Immature natural killer cell (primary cell): ENCODE measurements around the gene PPP2R5C. TPM values are rescaled to one million over a fixed set of nuclear protein-coding genes. Genes with fewer than 3 reads are reported as not detected.

Source experiments
- DNase-seq, 3 donors: peaks; one replicate each; pipeline ENCODE4 v3.0.0; 2022; ENCODE audit warnings: mixed read lengths in 1 of 3
- H3K27ac Mint-ChIP-seq, 6 donors: one replicate each; pipeline ENCODE4 v1.8.0; 2020; ENCODE audit warnings: mixed read lengths in 6 of 6, mild to moderate bottlenecking in 5 of 6, inconsistent platforms in 4 of 6, moderate library complexity in 3 of 6
- H3K27me3 Mint-ChIP-seq, 3 donors: one replicate each; pipeline ENCODE4 v1.8.0; 2020 to 2021; ENCODE audit warnings: low read depth in 3 of 3, mild to moderate bottlenecking in 3 of 3, mixed read lengths in 3 of 3, moderate library complexity in 3 of 3, inconsistent platforms in 1 of 3
- H3K36me3 Mint-ChIP-seq, 3 donors: one replicate each; pipeline ENCODE4 v1.8.0; 2020; ENCODE audit warnings: mixed read lengths in 3 of 3, inconsistent platforms in 2 of 3, mild to moderate bottlenecking in 2 of 3
- H3K4me1 Mint-ChIP-seq, 2 donors: one replicate each; pipeline ENCODE4 v1.8.0; 2020; ENCODE audit warnings: inconsistent platforms in 2 of 2, mild to moderate bottlenecking in 2 of 2, mixed read lengths in 2 of 2, moderate library complexity in 1 of 2
- H3K4me3 Mint-ChIP-seq, 5 donors: one replicate each; pipeline ENCODE4 v1.8.0; 2020; ENCODE audit warnings: mild to moderate bottlenecking in 5 of 5, mixed read lengths in 5 of 5, inconsistent platforms in 3 of 5, moderate library complexity in 3 of 5
- H3K9me3 Mint-ChIP-seq, 6 donors: one replicate each; pipeline ENCODE4 v1.8.0; 2020; ENCODE audit warnings: mild to moderate bottlenecking in 6 of 6, mixed read lengths in 6 of 6, inconsistent platforms in 4 of 6, moderate library complexity in 3 of 6
- polyA plus RNA-seq, 3 donors: library from polyadenylated mRNA; unstranded; fragments of 300-500 nt; fragmentation: Illumina TruSeq; gene quantifications; one replicate each; pipeline ENCODE4 v1.2.3, GENCODE V29; 2021

Gene PPP2R5C
- polyA plus RNA-seq, 3 donors from 2014 or later, result 214 to 250 (median 236) TPM

DNA sequence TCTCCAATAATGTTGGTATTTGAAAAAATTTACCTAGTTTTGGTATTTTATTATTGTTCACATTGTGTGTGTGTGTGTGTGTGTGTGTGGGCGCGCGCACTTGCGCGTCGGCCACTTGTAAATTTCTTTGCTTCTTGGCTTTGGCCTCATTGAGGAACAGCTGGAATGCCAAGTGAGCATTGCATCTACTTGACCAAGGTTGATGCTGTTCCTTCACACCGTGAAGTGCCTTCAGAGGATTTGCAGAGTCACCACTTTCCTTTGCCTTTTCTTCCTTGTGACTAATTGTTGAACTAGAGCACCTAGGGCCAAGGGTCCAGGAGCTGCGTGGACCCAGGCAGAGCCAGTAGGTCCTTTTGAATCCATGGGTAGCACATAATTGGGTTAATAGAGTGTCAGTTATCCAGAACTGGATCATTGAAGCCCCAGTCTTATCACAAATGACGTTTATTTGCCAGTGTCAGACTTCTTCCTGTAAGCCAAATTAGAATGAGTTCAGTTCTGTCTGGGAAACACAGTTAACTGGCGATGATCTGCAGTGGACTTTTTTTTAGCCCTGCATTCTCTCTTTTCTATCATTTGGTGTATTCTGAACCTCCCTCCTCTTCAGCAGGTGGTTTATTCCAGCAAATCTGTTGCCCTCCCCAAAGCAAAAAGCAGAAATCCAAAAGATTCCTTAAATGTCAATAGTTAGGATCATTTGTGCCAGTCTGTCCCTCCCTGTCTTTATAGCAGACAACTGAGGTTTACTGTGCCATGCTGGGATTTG lies 2.6 kb downstream of the PPP2R5C start:
- H3K27me3 Mint-ChIP-seq, result peaks cover 9 to 25% (median 25%) of the 10 kb centered on the region in 3 donors
- peak overlapping the region; percentile 81 to 99 (median 97) for H3K4me3 Mint-ChIP-seq
- H3K27ac Mint-ChIP-seq, result peak overlapping the region; percentile 65 to 98 (median 86)
- peaks cover 63 to 78% of the 10 kb centered on the region in 2 donors for H3K4me1 Mint-ChIP-seq
- H3K9me3 Mint-ChIP-seq, result no peaks in the 10 kb centered on the region
- no peak for DNase-seq
- H3K36me3 Mint-ChIP-seq, result peaks cover 23 to 42% (median 39%) of the 10 kb centered on the region in 3 donors

- H3K4me1 Mint-ChIP-seq, result peaks cover 64 to 88% of the 10 kb centered on the region in 2 donors
- peaks cover 0 to 12% (median 9%) of the 10 kb centered on the region in 3 donors for H3K27me3 Mint-ChIP-seq
- H3K27ac Mint-ChIP-seq, result peak overlapping the region; percentile 25 to 78 (median 67)
- H3K9me3 Mint-ChIP-seq, result no peaks in the 10 kb centered on the region
- DNase-seq, result no peak
- H3K4me3 Mint-ChIP-seq, result no peak overlapping the region
- H3K36me3 Mint-ChIP-seq, result peaks cover 23 to 40% (median 36%) of the 10 kb centered on the region in 3 donors
These were observed 6.3 kb downstream of the PPP2R5C start for GRCh38 chr14:101767618-101768362.

- Mint-ChIP-seq H3K27ac (peak overlapping the region in 5 of 6 donors; percentile 55 to 87 (median 82)), H3K36me3 (peaks cover 13 to 23% (median 19%) of the 10 kb centered on the region in 3 donors), H3K4me3 (no peak overlapping the region), H3K4me1 (peaks cover 56 to 88% of the 10 kb centered on the region in 2 donors), H3K9me3 (no peaks in the 10 kb centered on the region), H3K27me3 (peaks cover 3 to 7% (median 5%) of the 10 kb centered on the region in 3 donors)
- no peak for DNase-seq
These were observed 8.7 kb downstream of the PPP2R5C start for GRCh38 chr14:101770183-101770582.

- Mint-ChIP-seq H3K9me3 (no peaks in the 10 kb centered on the region), H3K4me3 (no peak overlapping the region), H3K27me3 (peaks cover 3 to 5% (median 5%) of the 10 kb centered on the region in 3 donors), H3K36me3 (peaks cover 4 to 8% (median 7%) of the 10 kb centered on the region in 3 donors), H3K27ac (peak overlapping the region in 4 of 6 donors; percentile 22 to 84 (median 52)), H3K4me1 (peaks cover 51 to 79% of the 10 kb centered on the region in 2 donors)
- no peak for DNase-seq
These were observed 11.3 kb downstream of the PPP2R5C start for GRCh38 chr14:101772770-101773169.

- no peaks in the 10 kb centered on the region for H3K9me3 Mint-ChIP-seq
- H3K4me1 Mint-ChIP-seq, result peaks cover 51 to 77% of the 10 kb centered on the region in 2 donors
- peaks cover 3 to 5% (median 5%) of the 10 kb centered on the region in 3 donors for H3K27me3 Mint-ChIP-seq
- peaks cover 5 to 9% (median 5%) of the 10 kb centered on the region in 3 donors for H3K36me3 Mint-ChIP-seq
- no peak overlapping the region for H3K4me3 Mint-ChIP-seq
- no peak for DNase-seq
- peak overlapping the region in 4 of 6 donors; percentile 67 to 87 (median 81) for H3K27ac Mint-ChIP-seq
These were observed 11.9 kb downstream of the PPP2R5C start for GRCh38 chr14:101773378-101773777.

DNA sequence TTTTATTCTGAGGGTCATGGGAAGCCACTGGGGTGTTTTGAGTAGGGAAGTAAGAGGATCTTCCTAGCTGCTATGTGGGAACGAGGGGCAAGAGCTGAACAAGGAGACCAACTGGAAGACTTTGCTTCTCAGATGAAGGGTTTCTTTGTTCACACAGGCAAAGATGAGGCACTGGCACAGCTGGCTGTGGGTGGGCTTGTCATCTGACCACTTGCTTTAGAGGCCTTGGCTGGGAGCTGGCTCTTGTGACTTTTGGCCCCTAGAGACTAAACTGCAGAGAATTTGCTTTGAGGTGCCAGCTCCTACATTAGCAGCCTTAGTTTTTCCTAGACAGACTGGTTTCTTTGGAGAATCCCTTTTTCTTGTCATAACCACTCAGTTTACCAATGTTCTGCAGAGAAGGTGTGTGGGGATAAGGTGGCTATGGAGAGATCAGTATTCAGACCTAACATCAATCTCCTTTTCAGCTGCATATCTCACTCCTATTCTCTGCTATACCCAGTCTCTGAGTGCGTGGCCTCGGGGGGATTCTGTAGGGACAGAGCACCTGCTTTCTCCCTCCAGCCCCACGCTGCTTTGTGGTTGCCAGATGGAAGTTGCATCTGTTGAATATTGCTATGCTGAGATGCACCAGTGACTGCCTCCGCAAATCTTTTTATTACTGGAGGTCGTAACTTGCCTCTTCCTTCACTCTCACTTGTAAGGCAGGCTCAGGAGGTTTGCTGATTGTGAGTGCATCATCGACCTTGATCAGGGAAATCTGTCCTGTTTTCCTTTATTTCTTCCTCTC lies 12.7 kb downstream of the PPP2R5C start:
- peaks cover 48 to 76% of the 10 kb centered on the region in 2 donors for H3K4me1 Mint-ChIP-seq
- peak overlapping the region; percentile 38 to 84 (median 52) for H3K27ac Mint-ChIP-seq

DNA sequence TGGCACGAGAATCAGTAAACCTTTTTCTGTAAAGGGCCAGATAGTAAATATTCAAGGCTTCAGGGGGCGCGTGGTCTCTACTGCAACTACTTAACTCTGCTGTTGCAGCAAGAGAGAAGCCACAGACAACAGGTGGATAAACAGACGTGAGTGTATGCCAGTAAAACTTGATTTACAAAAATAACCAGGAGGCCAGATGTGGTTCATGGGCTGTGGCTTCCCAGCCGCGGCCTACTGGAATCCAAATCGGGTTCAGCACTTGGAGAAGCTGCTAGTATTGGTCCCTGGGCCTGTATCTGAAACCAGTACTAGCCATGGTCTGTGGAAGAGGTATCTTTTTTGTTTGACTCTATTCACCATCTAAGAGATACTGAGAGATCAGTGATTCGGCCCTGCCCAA lies 13.3 kb downstream of the PPP2R5C start:
- DNase-seq, result no peak

More for the DNA sequence above, 12.7 kb downstream of the PPP2R5C start:
- Mint-ChIP-seq H3K9me3 (no peaks in the 10 kb centered on the region), H3K27me3 (peaks cover 3 to 7% (median 5%) of the 10 kb centered on the region in 3 donors), H3K4me3 (peak overlapping the region in 1 of 5 donors; percentile 24), H3K36me3 (peaks cover 5 to 13% (median 9%) of the 10 kb centered on the region in 3 donors)
- no peak for DNase-seq

DNA sequence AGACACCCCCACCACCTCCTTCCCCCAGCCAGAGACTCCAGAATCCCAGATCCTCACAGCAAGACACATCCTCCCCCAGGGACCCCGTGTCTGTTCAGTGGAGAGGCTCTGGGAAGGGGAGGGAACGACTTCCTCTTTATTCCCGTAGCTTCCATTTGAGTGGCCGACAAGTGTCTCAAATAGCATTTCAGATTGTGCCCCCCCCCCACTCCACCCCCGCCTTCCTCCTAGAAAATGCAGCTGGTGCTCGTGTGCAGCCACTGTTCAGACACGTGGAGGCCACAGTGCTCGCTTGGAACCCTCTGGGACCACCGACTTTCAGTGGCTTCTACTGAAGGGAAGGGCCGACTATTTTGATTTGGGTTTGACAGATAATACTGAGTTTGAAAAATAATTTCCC lies 14.3 kb downstream of the PPP2R5C start:
- Mint-ChIP-seq H3K36me3 (peaks cover 4 to 15% (median 9%) of the 10 kb centered on the region in 3 donors), H3K4me1 (peaks cover 58 to 78% of the 10 kb centered on the region in 2 donors), H3K27ac (peak overlapping the region in 4 of 6 donors; percentile 34 to 62 (median 47)), H3K4me3 (no peak overlapping the region), H3K9me3 (no peaks in the 10 kb centered on the region), H3K27me3 (peaks cover 6 to 10% (median 8%) of the 10 kb centered on the region in 3 donors)
- DNase-seq, result no peak

More for the DNA sequence above, 13.3 kb downstream of the PPP2R5C start:
- Mint-ChIP-seq H3K27me3 (peaks cover 3 to 8% (median 7%) of the 10 kb centered on the region in 3 donors), H3K4me3 (peak overlapping the region in 1 of 5 donors; percentile 24), H3K9me3 (no peaks in the 10 kb centered on the region), H3K27ac (peak overlapping the region; percentile 38 to 81 (median 52)), H3K4me1 (peaks cover 54 to 76% of the 10 kb centered on the region in 2 donors), H3K36me3 (peaks cover 4 to 15% (median 9%) of the 10 kb centered on the region in 3 donors)

DNA sequence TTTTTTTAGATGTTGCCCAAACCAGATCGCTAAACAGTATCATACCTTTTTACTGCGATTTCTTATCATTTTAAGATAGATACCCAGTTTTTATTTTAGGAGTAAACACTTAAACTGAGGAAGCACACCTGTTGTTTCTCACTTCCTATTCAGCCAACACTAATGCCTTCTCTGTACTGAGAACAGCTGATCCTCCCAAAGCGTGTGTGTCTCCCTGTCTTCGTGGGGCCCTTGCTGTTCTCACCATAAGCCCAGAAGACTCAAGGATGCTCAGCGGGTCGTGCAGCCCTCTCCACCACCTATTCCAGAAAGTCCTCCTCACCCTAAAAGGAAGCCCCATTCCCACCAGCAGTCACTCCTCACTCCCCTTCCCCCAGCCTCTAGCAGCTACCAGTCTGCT lies 14.8 kb downstream of the PPP2R5C start:
- no peak for DNase-seq
- Mint-ChIP-seq H3K36me3 (peaks cover 4 to 15% (median 9%) of the 10 kb centered on the region in 3 donors), H3K9me3 (no peaks in the 10 kb centered on the region), H3K27me3 (peaks cover 3 to 8% (median 8%) of the 10 kb centered on the region in 3 donors), H3K27ac (peak overlapping the region in 4 of 6 donors; percentile 1 to 73 (median 61)), H3K4me1 (peaks cover 54 to 74% of the 10 kb centered on the region in 2 donors), H3K4me3 (no peak overlapping the region)

- Mint-ChIP-seq H3K36me3 (peaks cover 4 to 11% (median 9%) of the 10 kb centered on the region in 3 donors), H3K9me3 (no peaks in the 10 kb centered on the region), H3K4me3 (peak overlapping the region; percentile 60 to 86 (median 74)), H3K4me1 (peaks cover 46 to 51% of the 10 kb centered on the region in 2 donors), H3K27ac (peak overlapping the region in 5 of 6 donors; percentile 21 to 90 (median 64)), H3K27me3 (peaks cover 3 to 6% (median 6%) of the 10 kb centered on the region in 3 donors)
- no peak for DNase-seq
These were observed 18.9 kb downstream of the PPP2R5C start for GRCh38 chr14:101780390-101780789.

- Mint-ChIP-seq H3K4me1 (peaks cover 45 to 53% of the 10 kb centered on the region in 2 donors), H3K27ac (peak overlapping the region in 4 of 6 donors; percentile 21 to 90 (median 54)), H3K9me3 (no peaks in the 10 kb centered on the region), H3K27me3 (peaks cover 3 to 6% (median 6%) of the 10 kb centered on the region in 3 donors), H3K4me3 (peak overlapping the region; percentile 60 to 86 (median 74)), H3K36me3 (peaks cover 4 to 11% (median 9%) of the 10 kb centered on the region in 3 donors)
- no peak for DNase-seq
These were observed 19.4 kb downstream of the PPP2R5C start for GRCh38 chr14:101780887-101781239.

DNA sequence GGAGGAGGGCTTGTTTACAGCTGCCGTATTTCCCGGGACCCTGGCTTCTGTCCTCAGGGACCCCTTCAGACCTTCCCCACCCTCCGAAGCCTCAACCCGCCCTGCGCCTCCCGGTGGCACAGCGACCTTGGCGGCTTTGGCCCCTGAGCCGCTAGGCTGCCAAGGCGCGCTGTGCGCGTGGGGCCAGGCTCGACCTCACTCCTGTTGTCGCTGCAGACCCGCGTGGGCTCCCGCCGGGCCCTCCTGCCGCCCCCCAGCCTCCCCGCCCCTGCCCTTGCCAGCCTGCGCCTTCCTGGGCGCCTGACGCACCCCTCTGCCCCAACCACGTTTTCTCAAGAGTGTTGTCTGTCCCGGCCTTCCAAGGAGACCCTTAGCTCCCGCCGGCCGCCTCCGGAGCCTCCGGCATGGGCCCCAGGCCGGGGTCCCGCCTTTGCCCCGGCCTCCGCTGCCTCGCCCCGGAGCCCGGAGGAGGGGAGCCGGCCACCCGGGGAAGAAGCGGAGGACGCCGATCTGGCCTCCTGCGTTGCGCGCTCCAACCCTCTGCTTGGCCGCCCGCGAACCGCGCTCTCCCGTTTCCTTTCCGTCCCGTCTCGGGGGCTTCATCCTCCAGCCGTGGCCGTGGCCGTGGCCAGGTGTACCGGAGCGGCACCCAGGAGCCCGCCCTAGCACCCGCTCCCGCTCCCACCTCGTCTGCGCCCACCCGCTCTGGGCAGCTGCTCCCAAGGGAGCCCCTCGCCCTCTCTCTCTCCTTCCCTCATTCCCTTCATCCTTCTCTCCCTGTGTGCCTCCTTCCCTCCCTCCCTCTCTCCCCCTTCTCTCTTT lies 19.9 kb downstream of the PPP2R5C start:
- peaks cover 4 to 11% (median 9%) of the 10 kb centered on the region in 3 donors for H3K36me3 Mint-ChIP-seq
- peaks cover 3 to 6% (median 6%) of the 10 kb centered on the region in 3 donors for H3K27me3 Mint-ChIP-seq
- H3K27ac Mint-ChIP-seq, result peak overlapping the region in 1 of 6 donors; percentile 72
- H3K9me3 Mint-ChIP-seq, result no peaks in the 10 kb centered on the region
- peak overlapping the region; percentile 60 to 75 (median 72) for H3K4me3 Mint-ChIP-seq
- H3K4me1 Mint-ChIP-seq, result peaks cover 39 to 49% of the 10 kb centered on the region in 2 donors
- DNase-seq, result peak; percentile 19 to 34 (median 23)
